SW480 (cell line): ENCODE measurements around the gene TMEM81.

ENCODE experiments used
- DNase-seq: peaks from one replicate; pipeline ENCODE4 v3.0.0-alpha.2; 2016; ENCODE audit warnings: low spot score

TMEM81 gene

GRCh38 chr1:205076245-205076761 lies 8.0 kb downstream of the TMEM81 start:
- DNase-seq, result no peak

- DNase-seq, result no peak
Measured at GRCh38 chr1:205075642-205076155, 8.6 kb downstream of the TMEM81 start.

- no peak for DNase-seq
Measured at GRCh38 chr1:205074513-205074912, 9.7 kb downstream of the TMEM81 start.

GRCh38 chr1:205074084-205074483 lies 10.2 kb downstream of the TMEM81 start:
- no peak for DNase-seq

- no peak for DNase-seq
Measured at GRCh38 chr1:205073511-205073910, 10.7 kb downstream of the TMEM81 start.

- no peak for DNase-seq
Measured at GRCh38 chr1:205072881-205073280, 11.4 kb downstream of the TMEM81 start.

- DNase-seq, result no peak
Measured at GRCh38 chr1:205072286-205072685, 12.0 kb downstream of the TMEM81 start.

GRCh38 chr1:205071801-205072200 lies 12.5 kb downstream of the TMEM81 start:
- DNase-seq, result no peak

GRCh38 chr1:205071028-205071409 lies 13.2 kb downstream of the TMEM81 start:
- no peak for DNase-seq

GRCh38 chr1:205069371-205070125 lies 14.7 kb downstream of the TMEM81 start:
- no peak for DNase-seq

- no peak for DNase-seq
Measured at GRCh38 chr1:205068457-205069040, 15.7 kb downstream of the TMEM81 start.

- DNase-seq, result no peak
Measured at GRCh38 chr1:205068001-205068400, 16.3 kb downstream of the TMEM81 start.

GRCh38 chr1:205067031-205067430 lies 17.2 kb downstream of the TMEM81 start:
- no peak for DNase-seq

GRCh38 chr1:205066141-205066818 lies 18.0 kb downstream of the TMEM81 start:
- no peak for DNase-seq

GRCh38 chr1:205065666-205066065 lies 18.6 kb downstream of the TMEM81 start:
- no peak for DNase-seq

GRCh38 chr1:205064741-205065316 lies 19.4 kb downstream of the TMEM81 start:
- no peak for DNase-seq

- no peak for DNase-seq
Measured at GRCh38 chr1:205064301-205064700, 20.0 kb downstream of the TMEM81 start.

GRCh38 chr1:205062895-205063294 lies 21.4 kb downstream of the TMEM81 start:
- no peak for DNase-seq

GRCh38 chr1:205062319-205062718 lies 21.9 kb downstream of the TMEM81 start:
- DNase-seq, result no peak

- peak; percentile 43 for DNase-seq
Measured at GRCh38 chr1:205061665-205062069, 22.6 kb downstream of the TMEM81 start.

GRCh38 chr1:205061227-205061626 lies 23.0 kb downstream of the TMEM81 start:
- no peak for DNase-seq

- DNase-seq, result no peak
Measured at GRCh38 chr1:205060746-205061145, 23.5 kb downstream of the TMEM81 start.
